CD4-positive, alpha-beta T cell treated with Interleukin-1 beta for 1 hour (primary cell): ENCODE results near the gene GLI1.

Experiments used
- DNase-seq, 2 donors: peaks; one replicate each; pipeline ENCODE4 v3.0.0-alpha.2; 2020 to 2022

The GLI1 gene

DNA sequence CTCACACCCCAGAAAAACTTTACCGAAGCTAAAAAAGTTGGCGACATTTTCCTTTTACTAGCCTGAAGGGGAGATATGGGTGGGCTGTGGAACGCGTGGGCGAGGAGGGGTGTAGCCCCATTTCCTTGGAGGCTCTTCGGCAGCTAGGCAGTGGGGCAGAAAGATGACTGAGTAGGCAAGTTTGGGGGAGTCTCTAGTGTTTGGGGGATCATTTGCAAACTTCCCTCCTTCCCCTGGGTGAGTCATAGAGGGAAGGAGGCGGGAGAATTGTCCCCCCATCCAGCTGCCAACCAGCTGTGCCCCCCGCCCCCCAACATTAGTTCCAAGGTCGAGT, 2.3 kb downstream of the GLI1 start:
- DNase-seq, result no peak

- peak; percentile 90 to 92 for DNase-seq
Measured at GRCh38 chr12:57462251-57462911, 2.8 kb downstream of the GLI1 start.

DNA sequence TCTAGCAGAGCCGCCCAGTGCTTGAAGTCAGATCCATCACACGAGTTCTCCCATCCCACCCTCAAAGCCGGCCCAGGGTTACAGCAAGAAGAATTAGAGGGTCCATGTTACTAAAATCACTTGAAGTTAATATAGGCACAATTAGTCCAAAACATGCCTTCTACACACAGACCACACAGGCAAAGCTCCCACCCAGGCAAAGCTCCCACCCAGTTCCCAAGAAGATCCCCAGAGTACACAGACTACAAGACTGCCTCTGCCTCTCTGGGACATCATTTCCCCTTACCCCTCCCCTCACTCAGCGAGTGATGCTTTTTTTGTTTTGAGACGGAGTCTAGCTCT, 3.3 kb downstream of the GLI1 start:
- no peak for DNase-seq

- DNase-seq, result no peak
Measured at GRCh38 chr12:57464569-57464968, 5.0 kb downstream of the GLI1 start.

GRCh38 chr12:57465030-57465746, 5.6 kb downstream of the GLI1 start:
- DNase-seq, result no peak

GRCh38 chr12:57465747-57466505, 6.3 kb downstream of the GLI1 start:
- no peak for DNase-seq

GRCh38 chr12:57467212-57467874, 7.8 kb downstream of the GLI1 start:
- no peak for DNase-seq

DNA sequence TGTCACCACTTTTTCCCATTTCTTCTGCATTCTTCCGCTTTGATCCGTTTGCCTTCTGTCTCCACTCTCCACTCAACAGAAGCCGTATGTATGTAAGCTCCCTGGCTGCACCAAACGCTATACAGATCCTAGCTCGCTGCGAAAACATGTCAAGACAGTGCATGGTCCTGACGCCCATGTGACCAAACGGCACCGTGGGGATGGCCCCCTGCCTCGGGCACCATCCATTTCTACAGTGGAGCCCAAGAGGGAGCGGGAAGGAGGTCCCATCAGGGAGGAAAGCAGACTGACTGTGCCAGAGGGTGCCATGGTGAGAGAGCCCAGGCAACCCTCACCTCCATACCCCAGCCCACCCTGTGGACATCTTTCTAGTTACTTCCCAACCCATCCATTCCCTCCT, 8.3 kb downstream of the GLI1 start:
- no peak for DNase-seq

DNA sequence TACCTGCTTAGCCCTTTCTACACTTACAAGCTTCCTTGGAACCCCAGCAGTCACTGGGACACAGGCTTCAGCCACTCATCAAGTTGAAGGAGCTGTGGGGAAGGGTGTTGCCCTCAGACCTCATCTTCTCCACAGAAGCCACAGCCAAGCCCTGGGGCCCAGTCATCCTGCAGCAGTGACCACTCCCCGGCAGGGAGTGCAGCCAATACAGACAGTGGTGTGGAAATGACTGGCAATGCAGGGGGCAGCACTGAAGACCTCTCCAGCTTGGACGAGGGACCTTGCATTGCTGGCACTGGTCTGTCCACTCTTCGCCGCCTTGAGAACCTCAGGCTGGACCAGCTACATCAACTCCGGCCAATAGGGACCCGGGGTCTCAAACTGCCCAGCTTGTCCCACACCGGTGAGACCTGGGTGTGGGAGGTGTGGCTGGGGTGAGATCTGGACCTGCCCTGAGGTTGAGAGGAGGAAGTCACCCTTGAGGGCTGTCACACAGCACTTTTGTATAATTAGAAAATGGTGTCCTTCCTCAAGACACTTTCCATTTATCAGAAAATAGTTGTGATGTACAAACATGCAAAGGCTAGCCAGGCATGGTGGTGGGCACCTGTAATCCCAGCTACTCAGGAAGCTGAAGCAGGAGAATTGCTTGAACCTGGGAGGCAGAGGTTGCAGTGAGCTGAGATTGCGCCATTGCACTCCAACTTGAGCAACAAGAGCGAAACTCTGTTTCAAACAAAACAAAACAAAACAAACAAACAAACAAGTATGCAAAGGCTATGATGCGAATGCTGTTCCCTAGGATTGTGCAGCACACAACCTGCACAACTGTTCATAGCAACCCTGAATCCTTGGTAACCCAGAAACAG, 9.9 kb downstream of the GLI1 start:
- DNase-seq, result no peak

DNA sequence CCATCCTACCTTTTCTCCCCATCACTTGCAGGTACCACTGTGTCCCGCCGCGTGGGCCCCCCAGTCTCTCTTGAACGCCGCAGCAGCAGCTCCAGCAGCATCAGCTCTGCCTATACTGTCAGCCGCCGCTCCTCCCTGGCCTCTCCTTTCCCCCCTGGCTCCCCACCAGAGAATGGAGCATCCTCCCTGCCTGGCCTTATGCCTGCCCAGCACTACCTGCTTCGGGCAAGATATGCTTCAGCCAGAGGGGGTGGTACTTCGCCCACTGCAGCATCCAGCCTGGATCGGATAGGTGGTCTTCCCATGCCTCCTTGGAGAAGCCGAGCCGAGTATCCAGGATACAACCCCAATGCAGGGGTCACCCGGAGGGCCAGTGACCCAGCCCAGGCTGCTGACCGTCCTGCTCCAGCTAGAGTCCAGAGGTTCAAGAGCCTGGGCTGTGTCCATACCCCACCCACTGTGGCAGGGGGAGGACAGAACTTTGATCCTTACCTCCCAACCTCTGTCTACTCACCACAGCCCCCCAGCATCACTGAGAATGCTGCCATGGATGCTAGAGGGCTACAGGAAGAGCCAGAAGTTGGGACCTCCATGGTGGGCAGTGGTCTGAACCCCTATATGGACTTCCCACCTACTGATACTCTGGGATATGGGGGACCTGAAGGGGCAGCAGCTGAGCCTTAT, 10.8 kb downstream of the GLI1 start:
- no peak for DNase-seq

DNA sequence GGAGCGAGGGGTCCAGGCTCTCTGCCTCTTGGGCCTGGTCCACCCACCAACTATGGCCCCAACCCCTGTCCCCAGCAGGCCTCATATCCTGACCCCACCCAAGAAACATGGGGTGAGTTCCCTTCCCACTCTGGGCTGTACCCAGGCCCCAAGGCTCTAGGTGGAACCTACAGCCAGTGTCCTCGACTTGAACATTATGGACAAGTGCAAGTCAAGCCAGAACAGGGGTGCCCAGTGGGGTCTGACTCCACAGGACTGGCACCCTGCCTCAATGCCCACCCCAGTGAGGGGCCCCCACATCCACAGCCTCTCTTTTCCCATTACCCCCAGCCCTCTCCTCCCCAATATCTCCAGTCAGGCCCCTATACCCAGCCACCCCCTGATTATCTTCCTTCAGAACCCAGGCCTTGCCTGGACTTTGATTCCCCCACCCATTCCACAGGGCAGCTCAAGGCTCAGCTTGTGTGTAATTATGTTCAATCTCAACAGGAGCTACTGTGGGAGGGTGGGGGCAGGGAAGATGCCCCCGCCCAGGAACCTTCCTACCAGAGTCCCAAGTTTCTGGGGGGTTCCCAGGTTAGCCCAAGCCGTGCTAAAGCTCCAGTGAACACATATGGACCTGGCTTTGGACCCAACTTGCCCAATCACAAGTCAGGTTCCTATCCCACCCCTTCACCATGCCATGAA, 11.5 kb downstream of the GLI1 start:
- no peak for DNase-seq

- DNase-seq, result no peak
Measured at GRCh38 chr12:57471661-57472060, 12.1 kb downstream of the GLI1 start.

GRCh38 chr12:57472391-57472790, 12.8 kb downstream of the GLI1 start:
- no peak for DNase-seq

- DNase-seq, result no peak
Measured at GRCh38 chr12:57473392-57473791, 13.8 kb downstream of the GLI1 start.

DNA sequence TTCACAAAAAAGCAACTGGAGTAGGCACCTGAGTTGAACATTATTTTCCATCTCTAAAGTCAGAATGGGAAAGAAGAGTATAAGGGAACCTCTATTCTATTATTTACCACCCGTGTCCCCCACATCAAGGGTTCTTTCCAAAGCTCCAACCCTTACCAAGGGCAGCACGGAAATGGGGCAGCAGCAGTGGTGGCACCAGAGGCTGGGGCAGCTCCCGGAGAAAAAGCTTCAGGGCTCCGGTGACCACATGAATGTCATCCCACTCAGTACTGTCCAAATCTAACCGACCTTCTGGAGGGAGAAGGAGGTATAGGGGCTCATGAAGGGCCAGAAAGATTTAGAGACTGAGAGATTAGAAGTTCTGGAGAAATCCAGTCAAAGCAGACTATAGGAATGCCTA, 14.3 kb downstream of the GLI1 start:
- no peak for DNase-seq

DNA sequence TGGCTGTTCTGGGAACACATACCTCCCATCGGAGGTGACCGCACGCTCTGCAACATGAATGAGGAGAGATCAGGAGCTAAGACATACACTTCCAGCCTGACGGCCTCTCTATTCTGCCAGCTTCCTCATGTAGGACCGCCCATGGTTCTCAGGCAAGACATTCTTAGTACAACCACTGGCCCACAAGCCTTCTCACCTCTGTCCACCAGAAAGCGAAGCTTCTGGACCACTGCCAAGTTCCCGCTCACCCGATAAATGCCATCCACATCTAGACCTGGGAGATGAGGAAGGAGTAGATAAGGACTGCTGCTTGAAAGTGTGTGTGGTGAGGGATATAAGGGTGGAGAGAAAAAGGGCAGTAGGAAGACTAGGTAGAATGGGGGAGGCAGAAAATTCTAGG, 14.8 kb downstream of the GLI1 start:
- no peak for DNase-seq

DNA sequence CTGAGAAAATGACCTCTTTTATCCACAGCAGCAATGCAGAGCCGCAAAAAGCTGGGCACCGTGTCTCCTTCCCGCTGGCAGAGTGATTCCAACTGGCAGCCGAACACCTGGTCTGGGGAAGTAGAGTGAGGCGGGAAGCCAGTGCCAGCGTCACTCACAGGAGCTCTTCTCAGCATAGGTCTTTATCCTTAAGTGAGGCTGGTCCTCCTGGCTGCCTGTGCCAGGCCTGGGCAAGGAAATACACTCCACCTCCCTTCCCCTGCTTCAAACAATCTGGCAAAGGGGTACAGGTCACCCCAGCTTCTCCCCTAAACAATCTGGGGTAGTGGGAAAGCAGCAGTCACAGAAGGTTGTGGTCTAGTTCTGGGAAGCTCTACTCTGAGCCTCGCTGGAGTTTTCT, 15.3 kb downstream of the GLI1 start:
- no peak for DNase-seq

DNA sequence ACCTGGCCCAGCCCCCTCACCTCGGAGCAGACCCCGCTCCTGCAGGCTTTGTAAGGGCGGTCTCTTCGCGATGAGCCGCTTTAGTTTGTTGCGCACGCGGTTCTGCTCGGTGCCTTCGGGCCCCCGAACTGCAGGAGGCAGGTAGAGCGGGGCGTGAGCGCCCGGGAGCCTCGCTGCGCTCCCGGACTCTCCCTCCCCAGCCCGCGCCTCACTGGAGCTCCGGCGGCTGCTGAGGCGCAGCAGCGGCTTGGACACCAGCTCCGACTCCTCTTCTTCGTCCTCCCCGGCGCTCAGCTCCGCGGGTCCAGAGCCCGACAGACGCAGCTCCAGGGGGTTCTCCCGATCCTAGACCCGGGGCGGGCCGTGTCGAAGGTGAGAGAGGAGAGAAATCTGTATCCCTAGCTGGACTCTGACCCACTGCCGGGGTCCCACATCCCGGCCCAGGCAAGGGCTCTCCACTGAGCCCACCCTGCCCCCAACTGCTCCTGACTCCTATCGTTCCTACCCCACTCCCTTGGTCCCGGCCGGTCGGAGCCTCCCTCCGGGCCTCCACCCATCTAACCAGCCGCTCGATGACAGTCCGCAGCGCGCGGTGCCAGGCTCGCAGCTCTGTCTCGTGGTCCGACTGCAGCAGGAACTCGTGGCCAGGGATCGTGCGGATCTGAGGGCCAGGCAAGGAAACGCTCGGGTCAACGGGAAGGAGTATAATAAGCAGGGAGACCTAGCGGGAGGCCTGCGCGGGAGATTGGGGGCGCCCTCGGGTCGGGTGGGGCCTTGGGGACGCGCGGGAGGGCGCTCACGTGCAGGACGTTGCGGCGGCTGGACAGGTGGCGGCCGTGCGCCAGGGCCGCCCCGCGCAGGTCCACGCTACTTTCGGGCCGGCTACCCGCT, 15.9 kb downstream of the GLI1 start:
- DNase-seq, result no peak

GRCh38 chr12:57476162-57476992, 16.8 kb downstream of the GLI1 start:
- peak; percentile 75 to 82 for DNase-seq
